H9 (cell line): ENCODE results near the gene STK17B. TPM values are rescaled to one million over a fixed set of nuclear protein-coding genes. Genes with fewer than 3 reads are reported as not detected.

Experiments used
- DNase-seq: peaks from one replicate; pipeline ENCODE4 v3.0.0-alpha.2; 2017
- H2AFZ ChIP-seq: one replicate; pipeline ENCODE4 v1.6.1; 2013; ENCODE audit warnings: mild to moderate bottlenecking, low read length, control low read depth, moderate library complexity
- H2AK5ac ChIP-seq: 2 replicates; pipeline ENCODE4 v1.6.1; 2013; ENCODE audit warnings: low read length, control low read depth, mixed read lengths; ENCODE audit not compliant: insufficient read length
- H2BK120ac ChIP-seq: one replicate; pipeline ENCODE4 v1.6.1; 2013; ENCODE audit warnings: low read depth, mild to moderate bottlenecking, low read length, control low read depth, inconsistent platforms; ENCODE audit not compliant: poor library complexity, severe bottlenecking
- H2BK12ac ChIP-seq: 2 replicates; pipeline ENCODE4 v1.6.1; 2013; ENCODE audit warnings: low read length, control low read depth, mixed read lengths, low read depth; ENCODE audit not compliant: insufficient read length
- H2BK15ac ChIP-seq: 2 replicates; pipeline ENCODE4 v1.6.1; 2013; ENCODE audit warnings: low read depth, low read length, control low read depth
- H2BK20ac ChIP-seq: one replicate; pipeline ENCODE4 v1.6.1; 2013; ENCODE audit warnings: low read depth, mild to moderate bottlenecking, low read length, control low read depth, inconsistent platforms; ENCODE audit not compliant: poor library complexity, severe bottlenecking
- H2BK5ac ChIP-seq: 2 replicates; pipeline ENCODE4 v1.6.1; 2013; ENCODE audit warnings: low read length, control low read depth, mixed read lengths; ENCODE audit not compliant: insufficient read length
- H3K14ac ChIP-seq: 2 replicates; pipeline ENCODE4 v1.6.1; 2013; ENCODE audit warnings: low read length, control low read depth; ENCODE audit not compliant: insufficient read depth
- H3K18ac ChIP-seq: 2 replicates; pipeline ENCODE4 v1.6.1; 2013; ENCODE audit warnings: low read depth, mild to moderate bottlenecking, mixed read lengths, low read length, control low read depth; ENCODE audit not compliant: insufficient read length
- H3K23ac ChIP-seq: 2 replicates; pipeline ENCODE4 v1.6.1; 2013; ENCODE audit warnings: low read length, control low read depth, mixed read lengths, low read depth; ENCODE audit not compliant: insufficient read length
- H3K23me2 ChIP-seq: 2 replicates; pipeline ENCODE4 v1.6.1; 2013; ENCODE audit warnings: low read depth, mild to moderate bottlenecking, mixed read lengths, low read length, control low read depth; ENCODE audit not compliant: insufficient read length, poor library complexity, severe bottlenecking
- H3K27ac ChIP-seq: 2 replicates; pipeline ENCODE4 v1.5.1; 2013; ENCODE audit warnings: low read length, control low read depth, mixed read lengths, low read depth; ENCODE audit not compliant: insufficient read length
- H3K27me3 ChIP-seq: 2 replicates; pipeline ENCODE4 v1.6.1; 2013; ENCODE audit warnings: low read length, control low read depth, inconsistent platforms; ENCODE audit not compliant: insufficient read depth
- H3K4ac ChIP-seq: 2 replicates; pipeline ENCODE4 v1.6.1; 2013; ENCODE audit warnings: low read depth, mild to moderate bottlenecking, control low read depth, inconsistent platforms, low read length, moderate library complexity
- H3K4me1 ChIP-seq: 2 replicates; pipeline ENCODE4 v1.6.1; 2013; ENCODE audit warnings: low read length, control low read depth, inconsistent platforms; ENCODE audit not compliant: insufficient read depth
- H3K4me2 ChIP-seq: 2 replicates; pipeline ENCODE4 v1.6.1; 2013; ENCODE audit warnings: low read length, control low read depth, mixed read lengths; ENCODE audit not compliant: insufficient read length, insufficient read depth
- H3K56ac ChIP-seq: 2 replicates; pipeline ENCODE4 v1.6.1; 2013; ENCODE audit warnings: low read depth, mild to moderate bottlenecking, mixed read lengths, low read length, control low read depth; ENCODE audit not compliant: insufficient read length
- H3K79me1 ChIP-seq: 2 replicates; pipeline ENCODE4 v1.6.1; 2013; ENCODE audit warnings: low read depth, mild to moderate bottlenecking, moderate library complexity, low read length, control low read depth, inconsistent platforms; ENCODE audit not compliant: insufficient read depth, poor library complexity, severe bottlenecking
- H3K79me2 ChIP-seq: 2 replicates; pipeline ENCODE4 v1.6.1; 2013; ENCODE audit warnings: low read length, control low read depth, inconsistent platforms; ENCODE audit not compliant: insufficient read depth
- H3K9ac ChIP-seq: 2 replicates; pipeline ENCODE4 v1.6.1; 2013; ENCODE audit warnings: low read length, control low read depth, mixed read lengths; ENCODE audit not compliant: insufficient read length; ENCODE audit errors: extremely low read depth
- H3K9me3 ChIP-seq: one replicate; pipeline ENCODE4 v1.6.1; 2013; ENCODE audit warnings: low read depth, low read length, inconsistent platforms; ENCODE audit not compliant: control insufficient read depth
- H3T11ph ChIP-seq: one replicate; pipeline ENCODE4 v1.6.1; 2013; ENCODE audit warnings: mild to moderate bottlenecking, low read length, control low read depth, inconsistent platforms
- H4K20me1 ChIP-seq: one replicate; pipeline ENCODE4 v1.6.1; 2013; ENCODE audit not compliant: control insufficient read depth, insufficient read length, insufficient read depth
- H4K5ac ChIP-seq: 2 replicates; pipeline ENCODE4 v1.6.1; 2013; ENCODE audit warnings: low read depth, mild to moderate bottlenecking, mixed read lengths, low read length, control low read depth; ENCODE audit not compliant: insufficient read length
- H4K8ac ChIP-seq: replicated peaks from 2 replicates; pipeline ENCODE4 v1.6.1; 2013; ENCODE audit warnings: low read length, control low read depth, mixed read lengths, low read depth; ENCODE audit not compliant: insufficient read length
- H4K91ac ChIP-seq: 2 replicates; pipeline ENCODE4 v1.6.1; 2013; ENCODE audit warnings: low read depth, mild to moderate bottlenecking, moderate library complexity, mixed read lengths, low read length, control low read depth; ENCODE audit not compliant: insufficient read length
- H3K27ac Mint-ChIP-seq, 3 experiments: 2 replicates in 2 of 3; 3 replicates in 1 of 3; pipeline ENCODE4 v1.8.0; 2020 to 2021; ENCODE audit warnings: mixed read lengths in 3 of 3, mild to moderate bottlenecking in 1 of 3, moderate library complexity in 1 of 3
- H3K27me3 Mint-ChIP-seq: 2 replicates; pipeline ENCODE4 v1.8.0; 2021; ENCODE audit warnings: low read depth, mild to moderate bottlenecking, moderate library complexity, mixed read lengths
- H3K36me3 Mint-ChIP-seq, 3 experiments: 2 replicates in 2 of 3; 3 replicates in 1 of 3; pipeline ENCODE4 v1.8.0; 2020 to 2021; ENCODE audit warnings: low read depth in 3 of 3, mixed read lengths in 3 of 3; ENCODE audit not compliant: insufficient read depth in 1 of 3
- H3K4me1 Mint-ChIP-seq, 2 experiments: 2 replicates each; pipeline ENCODE4 v1.8.0; 2020; ENCODE audit warnings: mixed read lengths in 2 of 2
- H3K4me3 Mint-ChIP-seq, 2 experiments: 2 replicates in 1 of 2; 3 replicates in 1 of 2; pipeline ENCODE4 v1.8.0; 2020 to 2021; ENCODE audit warnings: mild to moderate bottlenecking in 2 of 2, mixed read lengths in 2 of 2, moderate library complexity in 1 of 2
- H3K9me3 Mint-ChIP-seq, 2 experiments: 2 replicates in 1 of 2; 3 replicates in 1 of 2; pipeline ENCODE4 v1.8.0; 2020; ENCODE audit warnings: mild to moderate bottlenecking in 2 of 2, mixed read lengths in 2 of 2, moderate library complexity in 1 of 2
- WGBS: extraction: QIAGEN DNeasy Blood & Tissue Kit; methylation state at CpG from one replicate; pipeline ENCODE4 v1.1.7; 2013; ENCODE audit warnings: missing lambda C conversion rate, low lambda C conversion rate, mixed read lengths; ENCODE audit not compliant: insufficient read length; ENCODE audit errors: extremely low coverage; 5-methylcytosine and 5-hydroxymethylcytosine counted together
- total RNA-seq: library from RNA; stranded (reverse); gene quantifications from 2 replicates; pipeline ENCODE4 v1.2.1, GENCODE V29; 2021
- TF ChIP-seq, protein P1 (sequence below): fragments of 200-600 bp; sonication (generic); conservative IDR thresholded peaks from 3 replicates; pipeline ENCODE4 v1.8.0; 2021; ENCODE audit warnings: antibody characterized with exemption, mild to moderate bottlenecking

Gene STK17B
- total RNA-seq, 1 experiment from 2014 or later: 6.1 TPM

DNA sequence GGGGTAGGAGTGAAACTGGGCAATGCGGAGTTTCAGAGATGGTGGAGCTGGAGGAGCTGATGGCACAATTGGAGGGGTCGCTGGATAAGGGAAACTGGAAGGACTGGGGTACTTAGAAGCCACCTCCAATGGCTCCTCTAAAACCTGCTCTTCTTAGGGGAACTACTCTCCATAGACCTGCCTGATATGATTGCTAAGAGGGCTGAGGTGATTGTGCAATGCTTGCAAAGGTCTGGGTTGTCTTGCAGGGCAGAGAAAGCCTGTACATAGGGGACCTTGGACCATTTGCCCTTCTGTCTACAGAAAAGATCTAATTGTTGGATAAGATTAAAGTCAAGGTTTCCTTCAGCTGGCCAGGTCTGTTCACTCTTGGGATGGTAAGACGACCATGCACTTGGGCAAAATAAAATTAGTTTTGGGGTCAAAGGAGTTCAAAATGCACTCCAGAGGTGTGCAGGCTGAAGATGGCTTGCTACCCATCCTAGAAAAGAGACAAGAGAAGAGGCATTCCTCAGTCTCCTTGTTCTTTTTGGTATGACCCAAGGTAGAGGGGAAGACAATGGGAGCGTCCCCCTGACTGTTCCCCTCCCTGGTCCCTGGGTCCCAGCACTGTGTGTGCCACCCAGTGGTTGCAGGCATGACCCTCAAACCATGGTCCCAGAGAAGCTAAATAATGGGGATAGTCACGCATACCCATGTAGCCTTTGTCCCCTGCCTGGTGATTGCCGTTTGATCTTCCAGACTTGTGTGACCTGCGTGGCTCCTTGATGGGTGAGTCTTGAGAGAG lies 41.1 kb downstream of the STK17B start:
- no peak overlapping the region for H2AFZ ChIP-seq
- H3K18ac ChIP-seq: no peak overlapping the region
- no peaks in the 10 kb centered on the region for H4K20me1 ChIP-seq
- H2BK12ac ChIP-seq: no peak overlapping the region
- no peak overlapping the region for H3K27ac ChIP-seq
- no peaks in the 10 kb centered on the region for H3K27me3 ChIP-seq
- no peak overlapping the region for H4K8ac ChIP-seq
- Mint-ChIP-seq H3K27me3 (no peaks in the 10 kb centered on the region; the same call in 1 of the 2 replicates), H3K4me3 (no peak overlapping the region), H3K36me3 (peaks cover 46 to 74% (median 52%) of the 10 kb centered on the region in 3 experiments), H3K4me1 (peaks cover 3 to 15% of the 10 kb centered on the region in 2 experiments; a peak in 3 of 4 replicates), H3K9me3 (peaks cover 61 to 69% of the 10 kb centered on the region in 2 experiments), H3K27ac (no peak overlapping the region)
- no peak overlapping the region for H4K5ac ChIP-seq
- no peak overlapping the region for H4K91ac ChIP-seq
- H2BK5ac ChIP-seq: no peak overlapping the region
- H2BK20ac ChIP-seq: no peak overlapping the region
- H3K23ac ChIP-seq: no peak overlapping the region
- H3K79me2 ChIP-seq: no peaks in the 10 kb centered on the region
- WGBS: no CpG with 5 or more reads among the region's 7 CpGs
- no peaks in the 10 kb centered on the region for H3K23me2 ChIP-seq
- H3K14ac ChIP-seq: no peak overlapping the region
- H3K4me2 ChIP-seq: no peak overlapping the region
- no peak overlapping the region for H3T11ph ChIP-seq
- H3K56ac ChIP-seq: no peak overlapping the region
- H2AK5ac ChIP-seq: no peak overlapping the region
- H3K9me3 ChIP-seq: peaks cover 50% of the 10 kb centered on the region
- H2BK120ac ChIP-seq: no peak overlapping the region
- H3K79me1 ChIP-seq: no peaks in the 10 kb centered on the region
- no peaks in the 10 kb centered on the region for H3K4me1 ChIP-seq
- TF ChIP-seq, protein P1, sequence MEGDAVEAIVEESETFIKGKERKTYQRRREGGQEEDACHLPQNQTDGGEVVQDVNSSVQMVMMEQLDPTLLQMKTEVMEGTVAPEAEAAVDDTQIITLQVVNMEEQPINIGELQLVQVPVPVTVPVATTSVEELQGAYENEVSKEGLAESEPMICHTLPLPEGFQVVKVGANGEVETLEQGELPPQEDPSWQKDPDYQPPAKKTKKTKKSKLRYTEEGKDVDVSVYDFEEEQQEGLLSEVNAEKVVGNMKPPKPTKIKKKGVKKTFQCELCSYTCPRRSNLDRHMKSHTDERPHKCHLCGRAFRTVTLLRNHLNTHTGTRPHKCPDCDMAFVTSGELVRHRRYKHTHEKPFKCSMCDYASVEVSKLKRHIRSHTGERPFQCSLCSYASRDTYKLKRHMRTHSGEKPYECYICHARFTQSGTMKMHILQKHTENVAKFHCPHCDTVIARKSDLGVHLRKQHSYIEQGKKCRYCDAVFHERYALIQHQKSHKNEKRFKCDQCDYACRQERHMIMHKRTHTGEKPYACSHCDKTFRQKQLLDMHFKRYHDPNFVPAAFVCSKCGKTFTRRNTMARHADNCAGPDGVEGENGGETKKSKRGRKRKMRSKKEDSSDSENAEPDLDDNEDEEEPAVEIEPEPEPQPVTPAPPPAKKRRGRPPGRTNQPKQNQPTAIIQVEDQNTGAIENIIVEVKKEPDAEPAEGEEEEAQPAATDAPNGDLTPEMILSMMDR: no peak
- no peak overlapping the region for H3K9ac ChIP-seq
- DNase-seq: no peak
- no peak overlapping the region for H3K4ac ChIP-seq
- no peak overlapping the region for H2BK15ac ChIP-seq
